ENCODE data around the gene ADAM10. TPM values are rescaled to one million over a fixed set of nuclear protein-coding genes. Genes with fewer than 3 reads are reported as not detected.

The ADAM10 gene
- total RNA-seq, 1 donor from 2014 or later: 48.1 TPM

GRCh38 chr15:58549785-58550074 lies 199.8 kb downstream of the ADAM10 start:
- Histone ChIP-seq H3K4me1 (peaks cover 24% of the 10 kb centered on the region), H3K36me3 (no peaks in the 10 kb centered on the region), H3K27me3 (no peaks in the 10 kb centered on the region), H3K27ac (peak overlapping the region; percentile 75), H3K9me3 (no peaks in the 10 kb centered on the region), H3K4me3 (no peak overlapping the region)
- DNase-seq (ENCODE audit: extremely low spot score in 2 of 2): peak in 1 of 2 donors; percentile 64
- intact Hi-C loops (cut with DNase I): no loop called here
- TF ChIP-seq CTCF (IDR thresholded peaks at IDR 0.05): no peak
- no peak for TF ChIP-seq POLR2A (IDR thresholded peaks at IDR 0.05)
- no peak for TF ChIP-seq POLR2AphosphoS5 (IDR thresholded peaks at IDR 0.05; ENCODE audit: insufficient read depth in 1 of 2, low read depth in 1 of 2)

GRCh38 chr15:58549013-58549784 lies 200.3 kb downstream of the ADAM10 start:
- Histone ChIP-seq H3K27me3 (no peaks in the 10 kb centered on the region), H3K36me3 (no peaks in the 10 kb centered on the region), H3K9me3 (no peaks in the 10 kb centered on the region), H3K27ac (peak overlapping the region; percentile 75), H3K4me3 (no peak overlapping the region), H3K4me1 (peaks cover 24% of the 10 kb centered on the region)
- TF ChIP-seq POLR2A (IDR thresholded peaks at IDR 0.05) (no peak), POLR2AphosphoS5 (IDR thresholded peaks at IDR 0.05; ENCODE audit: insufficient read depth in 1 of 2, low read depth in 1 of 2) (no peak), CTCF (IDR thresholded peaks at IDR 0.05) (no peak)
- peak; percentile 31 to 76 for DNase-seq (ENCODE audit: extremely low spot score in 2 of 2)
- intact Hi-C loops (cut with DNase I): no loop called here

- Histone ChIP-seq H3K4me1 (peaks cover 24% of the 10 kb centered on the region), H3K27ac (peak overlapping the region; percentile 75), H3K4me3 (no peak overlapping the region), H3K9me3 (no peaks in the 10 kb centered on the region), H3K36me3 (no peaks in the 10 kb centered on the region), H3K27me3 (no peaks in the 10 kb centered on the region)
- intact Hi-C loops (cut with DNase I): no loop called here
- TF ChIP-seq POLR2AphosphoS5 (IDR thresholded peaks at IDR 0.05; ENCODE audit: insufficient read depth in 1 of 2, low read depth in 1 of 2) (no peak), CTCF (IDR thresholded peaks at IDR 0.05) (no peak), POLR2A (IDR thresholded peaks at IDR 0.05) (no peak)
- peak; percentile 77 to 87 for DNase-seq (ENCODE audit: extremely low spot score in 2 of 2)
Measured at GRCh38 chr15:58548308-58549012, 201.0 kb downstream of the ADAM10 start.

GRCh38 chr15:58547628-58548307 lies 201.7 kb downstream of the ADAM10 start:
- Histone ChIP-seq H3K36me3 (no peaks in the 10 kb centered on the region), H3K4me3 (no peak overlapping the region), H3K9me3 (no peaks in the 10 kb centered on the region), H3K27me3 (no peaks in the 10 kb centered on the region), H3K27ac (no peak overlapping the region), H3K4me1 (peaks cover 24% of the 10 kb centered on the region)
- peak; percentile 37 to 54 for DNase-seq (ENCODE audit: extremely low spot score in 2 of 2)
- no peak for TF ChIP-seq POLR2A (IDR thresholded peaks at IDR 0.05)
- intact Hi-C loops (cut with DNase I): no loop called here

- DNase-seq (ENCODE audit: extremely low spot score in 2 of 2): peak; percentile 61 to 77
- Histone ChIP-seq H3K36me3 (no peaks in the 10 kb centered on the region), H3K27me3 (no peaks in the 10 kb centered on the region), H3K4me3 (no peak overlapping the region), H3K4me1 (peaks cover 18% of the 10 kb centered on the region), H3K27ac (no peak overlapping the region), H3K9me3 (no peaks in the 10 kb centered on the region)
- intact Hi-C loops (cut with DNase I): no loop called here
- TF ChIP-seq POLR2A (IDR thresholded peaks at IDR 0.05): no peak
- TF ChIP-seq CTCF (IDR thresholded peaks at IDR 0.05): no peak
- no peak for TF ChIP-seq POLR2AphosphoS5 (IDR thresholded peaks at IDR 0.05; ENCODE audit: insufficient read depth in 1 of 2, low read depth in 1 of 2)
Measured at GRCh38 chr15:58546635-58547627, 202.6 kb downstream of the ADAM10 start.
